Activated CD4-positive, CD25-positive, alpha-beta regulatory T cell treated with anti-CD3 and anti-CD28 coated beads, Interleukin-2, amount 50 U/mL, for 16 hours (primary cell): ENCODE results near the gene PRRC2B.
A peak's percentile ranks its signal among the peaks of the same experiment; 100 is the strongest.
"Not testable (repeated sequence)": the region's sequence is repeated elsewhere in the genome, so short reads cannot be mapped to it uniquely, and the experiment has no call there.

Experiments used
- DNase-seq: peaks from one replicate; pipeline ENCODE4 v3.0.0-alpha.2; 2020; ENCODE audit warnings: low read depth, low spot score

The PRRC2B gene

GRCh38 chr9:131386281-131386680 is 7.6 kb upstream of the PRRC2B start:
- DNase-seq = no peak

- DNase-seq = no peak
Measured at GRCh38 chr9:131387394-131387793, 6.5 kb upstream of the PRRC2B start.

- no peak for DNase-seq
Measured at GRCh38 chr9:131391020-131391419, 2.9 kb upstream of the PRRC2B start.

GRCh38 chr9:131391504-131391903 is 2.4 kb upstream of the PRRC2B start:
- no peak for DNase-seq

- no peak for DNase-seq
Measured at GRCh38 chr9:131394464-131395156, 724 bp downstream of the PRRC2B start.

GRCh38 chr9:131395157-131396098 is 1.5 kb downstream of the PRRC2B start:
- DNase-seq = peak; percentile 40

- DNase-seq = not testable (repeated sequence)
Measured at GRCh38 chr9:131396099-131396479, 2.2 kb downstream of the PRRC2B start.

GRCh38 chr9:131396626-131397025 is 2.7 kb downstream of the PRRC2B start:
- DNase-seq = no peak

- no peak for DNase-seq
Measured at GRCh38 chr9:131397100-131397790, 3.4 kb downstream of the PRRC2B start.

GRCh38 chr9:131398204-131398603 is 4.3 kb downstream of the PRRC2B start:
- DNase-seq = peak; percentile 44

- DNase-seq = no peak
Measured at GRCh38 chr9:131399972-131400371, 6.1 kb downstream of the PRRC2B start.

GRCh38 chr9:131400627-131401026 is 6.7 kb downstream of the PRRC2B start:
- DNase-seq = no peak

- no peak for DNase-seq
Measured at GRCh38 chr9:131402073-131402472, 8.2 kb downstream of the PRRC2B start.

GRCh38 chr9:131402738-131403492 is 9.0 kb downstream of the PRRC2B start:
- no peak for DNase-seq

GRCh38 chr9:131403493-131403773 is 9.5 kb downstream of the PRRC2B start:
- no peak for DNase-seq

- DNase-seq = no peak
Measured at GRCh38 chr9:131404581-131404980, 10.7 kb downstream of the PRRC2B start.

GRCh38 chr9:131404987-131405386 is 11.1 kb downstream of the PRRC2B start:
- no peak for DNase-seq

GRCh38 chr9:131405428-131405827 is 11.5 kb downstream of the PRRC2B start:
- no peak for DNase-seq

GRCh38 chr9:131405858-131406537 is 12.1 kb downstream of the PRRC2B start:
- DNase-seq = no peak

- no peak for DNase-seq
Measured at GRCh38 chr9:131406563-131407436, 12.9 kb downstream of the PRRC2B start.
